Loucy (cell line): Measurements from ENCODE around the gene ANO10.

Experiments
- CTCF ChIP-seq: fragments of 200-600 bp; sonication (generic); conservative IDR thresholded peaks from 2 replicates; pipeline ENCODE4 v1.5.1; 2014; ENCODE audit warnings: mild to moderate bottlenecking, antibody characterized with exemption, low read length
- EZH2phosphoT487 ChIP-seq: fragments of 200-600 bp; IDR thresholded peaks from 2 replicates; pipeline ENCODE4 v1.6.1; 2018; ENCODE audit warnings: antibody characterized with exemption, mild to moderate bottlenecking, moderate library complexity, borderline replicate concordance

DNA sequence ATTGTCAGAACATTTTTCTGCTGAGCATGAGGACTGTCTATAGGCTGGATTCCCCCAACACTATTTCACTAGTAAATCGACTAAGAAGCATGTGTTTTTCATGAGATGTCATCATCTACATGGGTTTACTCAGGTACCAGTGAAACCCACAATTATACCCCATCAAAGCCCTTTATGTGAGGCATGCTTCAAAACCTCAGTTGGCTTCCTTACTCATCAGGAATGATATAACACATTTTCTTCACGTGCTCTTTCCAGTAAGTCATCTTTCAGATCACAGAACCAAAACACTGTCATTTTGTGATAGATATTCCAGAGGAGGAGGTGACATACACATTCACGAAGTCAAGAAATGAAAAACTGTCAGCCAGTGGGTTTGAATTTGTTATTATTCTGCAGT lies 116.5 kb downstream of the ANO10 start:
- TF ChIP-seq CTCF (no peak), EZH2phosphoT487 (no peak)
